ENCODE results near the gene DRICH1.

GRCh38 chr22:23675502-23676415 is 43.6 kb upstream of the DRICH1 start:
- TF ChIP-seq CTCF (IDR thresholded peaks at IDR 0.05; ENCODE audit: insufficient read depth, low read length, poor library complexity, severe bottlenecking) = no peak
- TF ChIP-seq EZH2phosphoT487 (conservative IDR thresholded peaks at IDR 0.05; ENCODE audit: low read length) = no peak
